ENCODE results near the gene IL1RAPL2.

DNA sequence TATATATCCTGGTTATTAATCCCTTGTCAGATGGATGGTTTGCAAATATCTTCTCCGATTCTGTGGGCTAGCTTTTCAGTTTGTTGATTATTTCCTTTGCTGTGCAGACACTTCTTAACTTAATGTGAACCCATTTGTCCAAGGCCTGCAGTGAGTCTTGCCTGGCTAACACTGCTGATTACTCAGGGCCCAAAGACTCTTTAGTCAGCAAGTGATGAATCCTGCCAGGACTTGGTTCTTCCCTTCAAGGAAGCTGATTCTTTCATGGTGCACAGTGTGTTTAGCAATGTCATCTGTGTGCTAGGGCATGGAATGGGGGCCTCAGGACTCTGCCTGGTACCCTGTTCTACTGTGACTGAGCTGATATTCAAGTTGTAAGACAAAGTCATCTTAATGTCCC lies 736.2 kb downstream of the IL1RAPL2 start:
- TF ChIP-seq, protein P1, sequence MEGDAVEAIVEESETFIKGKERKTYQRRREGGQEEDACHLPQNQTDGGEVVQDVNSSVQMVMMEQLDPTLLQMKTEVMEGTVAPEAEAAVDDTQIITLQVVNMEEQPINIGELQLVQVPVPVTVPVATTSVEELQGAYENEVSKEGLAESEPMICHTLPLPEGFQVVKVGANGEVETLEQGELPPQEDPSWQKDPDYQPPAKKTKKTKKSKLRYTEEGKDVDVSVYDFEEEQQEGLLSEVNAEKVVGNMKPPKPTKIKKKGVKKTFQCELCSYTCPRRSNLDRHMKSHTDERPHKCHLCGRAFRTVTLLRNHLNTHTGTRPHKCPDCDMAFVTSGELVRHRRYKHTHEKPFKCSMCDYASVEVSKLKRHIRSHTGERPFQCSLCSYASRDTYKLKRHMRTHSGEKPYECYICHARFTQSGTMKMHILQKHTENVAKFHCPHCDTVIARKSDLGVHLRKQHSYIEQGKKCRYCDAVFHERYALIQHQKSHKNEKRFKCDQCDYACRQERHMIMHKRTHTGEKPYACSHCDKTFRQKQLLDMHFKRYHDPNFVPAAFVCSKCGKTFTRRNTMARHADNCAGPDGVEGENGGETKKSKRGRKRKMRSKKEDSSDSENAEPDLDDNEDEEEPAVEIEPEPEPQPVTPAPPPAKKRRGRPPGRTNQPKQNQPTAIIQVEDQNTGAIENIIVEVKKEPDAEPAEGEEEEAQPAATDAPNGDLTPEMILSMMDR (conservative IDR thresholded peaks at IDR 0.05; ENCODE audit: low read depth, low read length), result no peak
- TF ChIP-seq, protein P2, sequence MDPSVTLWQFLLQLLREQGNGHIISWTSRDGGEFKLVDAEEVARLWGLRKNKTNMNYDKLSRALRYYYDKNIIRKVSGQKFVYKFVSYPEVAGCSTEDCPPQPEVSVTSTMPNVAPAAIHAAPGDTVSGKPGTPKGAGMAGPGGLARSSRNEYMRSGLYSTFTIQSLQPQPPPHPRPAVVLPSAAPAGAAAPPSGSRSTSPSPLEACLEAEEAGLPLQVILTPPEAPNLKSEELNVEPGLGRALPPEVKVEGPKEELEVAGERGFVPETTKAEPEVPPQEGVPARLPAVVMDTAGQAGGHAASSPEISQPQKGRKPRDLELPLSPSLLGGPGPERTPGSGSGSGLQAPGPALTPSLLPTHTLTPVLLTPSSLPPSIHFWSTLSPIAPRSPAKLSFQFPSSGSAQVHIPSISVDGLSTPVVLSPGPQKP (IDR thresholded peaks at IDR 0.05; ENCODE audit: borderline replicate concordance, low read depth, low read length), result no peak
- TF ChIP-seq MAZ (IDR thresholded peaks at IDR 0.05; ENCODE audit: borderline replicate concordance, low read depth, low read length) (no peak), POLR2A (IDR thresholded peaks at IDR 0.05; ENCODE audit: low read depth, low read length) (no peak), RCOR1 (IDR thresholded peaks at IDR 0.05; ENCODE audit: insufficient replicate concordance, low read length) (no peak), RAD21 (IDR thresholded peaks at IDR 0.05; ENCODE audit: low read length) (no peak), CHD1 (IDR thresholded peaks at IDR 0.05; ENCODE audit: low read depth, low read length) (no peak), RFX5 (IDR thresholded peaks at IDR 0.05; ENCODE audit: low read depth, low read length) (no peak), MXI1 (IDR thresholded peaks at IDR 0.05; ENCODE audit: borderline replicate concordance, low read depth, low read length) (no peak)
- TF ChIP-seq, protein P3, sequence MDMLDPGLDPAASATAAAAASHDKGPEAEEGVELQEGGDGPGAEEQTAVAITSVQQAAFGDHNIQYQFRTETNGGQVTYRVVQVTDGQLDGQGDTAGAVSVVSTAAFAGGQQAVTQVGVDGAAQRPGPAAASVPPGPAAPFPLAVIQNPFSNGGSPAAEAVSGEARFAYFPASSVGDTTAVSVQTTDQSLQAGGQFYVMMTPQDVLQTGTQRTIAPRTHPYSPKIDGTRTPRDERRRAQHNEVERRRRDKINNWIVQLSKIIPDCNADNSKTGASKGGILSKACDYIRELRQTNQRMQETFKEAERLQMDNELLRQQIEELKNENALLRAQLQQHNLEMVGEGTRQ (IDR thresholded peaks at IDR 0.05; ENCODE audit: low read depth, low read length), result no peak
